K562 (cell line): ENCODE results near the gene SCUBE2. TPM values are rescaled to one million over a fixed set of nuclear protein-coding genes. Genes with fewer than 3 reads are reported as not detected.

Source experiments
- ATF7 ChIP-seq: fragments of 450-650 bp; IDR thresholded peaks from 2 replicates; pipeline ENCODE4 v1.7.1; 2014; ENCODE audit warnings: mild to moderate bottlenecking, moderate library complexity
- EP400 ChIP-seq: fragments of 450-650 bp; IDR thresholded peaks from 2 replicates; pipeline ENCODE4 v1.6.1; 2017; ENCODE audit warnings: antibody characterized with exemption, mild to moderate bottlenecking, moderate library complexity
- FOXP1 ChIP-seq: sonication (generic); formaldehyde crosslinking; IDR thresholded peaks from 2 replicates; pipeline ENCODE4 v1.8.0; 2022; ENCODE audit warnings: mild to moderate bottlenecking, missing genetic modification reagents
- MEIS2 ChIP-seq: fragments of 450-650 bp; IDR thresholded peaks from 2 replicates; pipeline ENCODE4 v1.6.1; 2014; ENCODE audit warnings: mild to moderate bottlenecking; ENCODE audit not compliant: partially characterized antibody
- PHF8 ChIP-seq: fragments of 200-600 bp; sonication (generic); IDR thresholded peaks from 2 replicates; pipeline ENCODE4 v1.6.1; 2012; ENCODE audit warnings: mixed run types, mild to moderate bottlenecking, inconsistent platforms, low read length, moderate library complexity, borderline replicate concordance
- SMARCE1 ChIP-seq: fragments of 450-650 bp; IDR thresholded peaks from 2 replicates; pipeline ENCODE4 v1.7.1; 2016; ENCODE audit warnings: mild to moderate bottlenecking
- ZNF12 ChIP-seq: sonication (generic); formaldehyde crosslinking; IDR thresholded peaks from 2 replicates; pipeline ENCODE4 v1.4.0; 2020; ENCODE audit warnings: mild to moderate bottlenecking, missing genetic modification reagents
- ZNF133 ChIP-seq: fragments of 250-450 bp; sonication (Bioruptor Pico); IDR thresholded peaks from 2 replicates; pipeline ENCODE4 v1.4.0; 2020; ENCODE audit warnings: mild to moderate bottlenecking
- ZNF589 ChIP-seq: fragments of 200-800 bp; sonication (Bioruptor generic); IDR thresholded peaks from 2 replicates; pipeline ENCODE4 v1.6.1; 2016; ENCODE audit warnings: low read depth, missing genetic modification characterization, missing compliant biosample characterization
- ZNF764 ChIP-seq: fragments of 250-450 bp; sonication (Bioruptor Pico); IDR thresholded peaks from 2 replicates; pipeline ENCODE4 v1.4.0; 2020; ENCODE audit warnings: low read depth, mild to moderate bottlenecking, moderate library complexity
- ZZZ3 ChIP-seq: fragments of 450-650 bp; IDR thresholded peaks from 2 replicates; pipeline ENCODE4 v1.6.1; 2016; ENCODE audit warnings: antibody characterized with exemption, mild to moderate bottlenecking, moderate library complexity
- polyA plus RNA-seq, 8 experiments: library from polyadenylated mRNA; depleted of rRNA in 4 of 8; stranded (reverse) in 5 of 8; unstranded in 3 of 8; fragments of >200 nt; fragmentation: Nextera tagmentation in 2 of 8; fragmentation: Illumina TruSeq in 1 of 8; extraction: Ambion mirVana in 2 of 8; extraction: Trizol in 1 of 8; gene quantifications; 2 replicates each; pipeline versions ENCODE4 v1.2.1 to v1.2.3, GENCODE V29; 2011 to 2014; ENCODE audit warnings: inconsistent platforms in 1 of 8, missing spikeins in 1 of 8
- total RNA-seq, 7 experiments: library from RNA; depleted of rRNA in 6 of 7; stranded (reverse); fragments of >200 nt in 6 of 7; fragmentation: Illumina TruSeq in 2 of 7; extraction: Trizol in 2 of 7; gene quantifications; 2 replicates each; pipeline versions ENCODE4 v1.2.1 to v1.2.3, GENCODE V29; 2011 to 2021; ENCODE audit warnings: low replicate concordance in 1 of 7
- TF ChIP-seq, protein P1 (sequence below), 2 experiments: IDR thresholded peaks; 2 replicates each; pipeline ENCODE4 v1.6.1; 2012; ENCODE audit warnings: improper control_type of control experiment in 2 of 2, low read depth in 2 of 2, low read length in 2 of 2, borderline replicate concordance in 1 of 2
- TF ChIP-seq, protein P2 (sequence below): IDR thresholded peaks from 2 replicates; pipeline ENCODE4 v1.6.1; 2011; ENCODE audit warnings: borderline replicate concordance, low read depth, mild to moderate bottlenecking, moderate library complexity, low read length; ENCODE audit not compliant: insufficient read depth, poor library complexity, severe bottlenecking
- TF ChIP-seq, protein P3 (sequence below), 2 experiments: fragments of 450-650 bp; formaldehyde crosslinking in 1 of 2; IDR thresholded peaks; 2 replicates each; pipeline versions ENCODE4 v1.4.0 to v1.6.1; 2014 to 2020; ENCODE audit warnings: mild to moderate bottlenecking in 2 of 2, borderline replicate concordance in 1 of 2, low read depth in 1 of 2

Gene SCUBE2
- total and polyA plus RNA-seq, 9 of the 15 experiments (the other 6 are each of a cell fraction or from before 2014, with no cell fraction given) = 0.06 to 0.40 (median 0.07) TPM; not detected in 6

DNA sequence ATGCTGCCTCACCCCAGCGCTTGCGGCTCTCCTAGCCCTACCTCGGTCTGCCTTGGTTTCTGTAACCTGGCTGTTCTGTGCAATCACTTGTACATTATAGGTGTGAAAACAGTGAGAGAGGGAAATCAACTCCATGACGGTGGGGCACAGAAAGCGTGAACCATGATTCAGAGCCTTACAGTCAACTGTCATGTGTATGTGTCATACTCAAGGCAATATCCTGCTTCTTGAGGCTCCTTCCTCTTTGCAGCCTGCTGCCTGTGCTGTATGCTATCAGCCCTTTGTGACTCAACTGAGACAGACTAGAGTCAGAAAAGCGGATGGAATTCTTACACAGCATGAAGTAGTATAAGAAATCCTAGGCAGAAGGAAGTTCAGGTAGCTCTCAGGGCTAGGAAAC lies 89.7 kb downstream of the SCUBE2 start (continued):
- TF ChIP-seq, protein P1, sequence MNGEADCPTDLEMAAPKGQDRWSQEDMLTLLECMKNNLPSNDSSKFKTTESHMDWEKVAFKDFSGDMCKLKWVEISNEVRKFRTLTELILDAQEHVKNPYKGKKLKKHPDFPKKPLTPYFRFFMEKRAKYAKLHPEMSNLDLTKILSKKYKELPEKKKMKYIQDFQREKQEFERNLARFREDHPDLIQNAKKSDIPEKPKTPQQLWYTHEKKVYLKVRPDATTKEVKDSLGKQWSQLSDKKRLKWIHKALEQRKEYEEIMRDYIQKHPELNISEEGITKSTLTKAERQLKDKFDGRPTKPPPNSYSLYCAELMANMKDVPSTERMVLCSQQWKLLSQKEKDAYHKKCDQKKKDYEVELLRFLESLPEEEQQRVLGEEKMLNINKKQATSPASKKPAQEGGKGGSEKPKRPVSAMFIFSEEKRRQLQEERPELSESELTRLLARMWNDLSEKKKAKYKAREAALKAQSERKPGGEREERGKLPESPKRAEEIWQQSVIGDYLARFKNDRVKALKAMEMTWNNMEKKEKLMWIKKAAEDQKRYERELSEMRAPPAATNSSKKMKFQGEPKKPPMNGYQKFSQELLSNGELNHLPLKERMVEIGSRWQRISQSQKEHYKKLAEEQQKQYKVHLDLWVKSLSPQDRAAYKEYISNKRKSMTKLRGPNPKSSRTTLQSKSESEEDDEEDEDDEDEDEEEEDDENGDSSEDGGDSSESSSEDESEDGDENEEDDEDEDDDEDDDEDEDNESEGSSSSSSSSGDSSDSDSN (IDR thresholded peaks at IDR 0.05; ENCODE audit: borderline replicate concordance in 1 of 2, low read depth in 2 of 2, low read length in 2 of 2) = 0 out of 4 replicates have a peak, but pooled peaks of 1 of the 2 experiments have one; percentile 38
- peak; percentile 74 for TF ChIP-seq SMARCE1
- TF ChIP-seq, protein P2, sequence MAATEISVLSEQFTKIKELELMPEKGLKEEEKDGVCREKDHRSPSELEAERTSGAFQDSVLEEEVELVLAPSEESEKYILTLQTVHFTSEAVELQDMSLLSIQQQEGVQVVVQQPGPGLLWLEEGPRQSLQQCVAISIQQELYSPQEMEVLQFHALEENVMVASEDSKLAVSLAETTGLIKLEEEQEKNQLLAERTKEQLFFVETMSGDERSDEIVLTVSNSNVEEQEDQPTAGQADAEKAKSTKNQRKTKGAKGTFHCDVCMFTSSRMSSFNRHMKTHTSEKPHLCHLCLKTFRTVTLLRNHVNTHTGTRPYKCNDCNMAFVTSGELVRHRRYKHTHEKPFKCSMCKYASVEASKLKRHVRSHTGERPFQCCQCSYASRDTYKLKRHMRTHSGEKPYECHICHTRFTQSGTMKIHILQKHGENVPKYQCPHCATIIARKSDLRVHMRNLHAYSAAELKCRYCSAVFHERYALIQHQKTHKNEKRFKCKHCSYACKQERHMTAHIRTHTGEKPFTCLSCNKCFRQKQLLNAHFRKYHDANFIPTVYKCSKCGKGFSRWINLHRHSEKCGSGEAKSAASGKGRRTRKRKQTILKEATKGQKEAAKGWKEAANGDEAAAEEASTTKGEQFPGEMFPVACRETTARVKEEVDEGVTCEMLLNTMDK = no peak
- no peak for TF ChIP-seq FOXP1 (CRISPR knock-in tag)
- no peak for TF ChIP-seq ZNF764 (CRISPR knock-in tag)
- TF ChIP-seq ATF7 = peak; percentile 17; the same call in 1 of the 2 replicates
- TF ChIP-seq ZZZ3 = no peak
- TF ChIP-seq, protein P3, sequence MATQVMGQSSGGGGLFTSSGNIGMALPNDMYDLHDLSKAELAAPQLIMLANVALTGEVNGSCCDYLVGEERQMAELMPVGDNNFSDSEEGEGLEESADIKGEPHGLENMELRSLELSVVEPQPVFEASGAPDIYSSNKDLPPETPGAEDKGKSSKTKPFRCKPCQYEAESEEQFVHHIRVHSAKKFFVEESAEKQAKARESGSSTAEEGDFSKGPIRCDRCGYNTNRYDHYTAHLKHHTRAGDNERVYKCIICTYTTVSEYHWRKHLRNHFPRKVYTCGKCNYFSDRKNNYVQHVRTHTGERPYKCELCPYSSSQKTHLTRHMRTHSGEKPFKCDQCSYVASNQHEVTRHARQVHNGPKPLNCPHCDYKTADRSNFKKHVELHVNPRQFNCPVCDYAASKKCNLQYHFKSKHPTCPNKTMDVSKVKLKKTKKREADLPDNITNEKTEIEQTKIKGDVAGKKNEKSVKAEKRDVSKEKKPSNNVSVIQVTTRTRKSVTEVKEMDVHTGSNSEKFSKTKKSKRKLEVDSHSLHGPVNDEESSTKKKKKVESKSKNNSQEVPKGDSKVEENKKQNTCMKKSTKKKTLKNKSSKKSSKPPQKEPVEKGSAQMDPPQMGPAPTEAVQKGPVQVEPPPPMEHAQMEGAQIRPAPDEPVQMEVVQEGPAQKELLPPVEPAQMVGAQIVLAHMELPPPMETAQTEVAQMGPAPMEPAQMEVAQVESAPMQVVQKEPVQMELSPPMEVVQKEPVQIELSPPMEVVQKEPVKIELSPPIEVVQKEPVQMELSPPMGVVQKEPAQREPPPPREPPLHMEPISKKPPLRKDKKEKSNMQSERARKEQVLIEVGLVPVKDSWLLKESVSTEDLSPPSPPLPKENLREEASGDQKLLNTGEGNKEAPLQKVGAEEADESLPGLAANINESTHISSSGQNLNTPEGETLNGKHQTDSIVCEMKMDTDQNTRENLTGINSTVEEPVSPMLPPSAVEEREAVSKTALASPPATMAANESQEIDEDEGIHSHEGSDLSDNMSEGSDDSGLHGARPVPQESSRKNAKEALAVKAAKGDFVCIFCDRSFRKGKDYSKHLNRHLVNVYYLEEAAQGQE (IDR thresholded peaks at IDR 0.05; ENCODE audit: borderline replicate concordance) = no peak
- TF ChIP-seq, protein P3 (CRISPR knock-in tag; IDR thresholded peaks at IDR 0.05; ENCODE audit: low read depth) = no peak
- 0 out of 2 replicates have a peak, but pooled peaks have one; percentile 47 for TF ChIP-seq ZNF589 (CRISPR knock-in tag)
- TF ChIP-seq EP400 = no peak
- no peak for TF ChIP-seq ZNF133 (CRISPR knock-in tag)
- no peak for TF ChIP-seq PHF8
- TF ChIP-seq MEIS2 = peak; percentile 54
- TF ChIP-seq ZNF12 = peak; percentile 90
